SU-DHL-6 (cell line): ENCODE results near the gene PPP2R2C.

ENCODE experiments used
- H2AFZ ChIP-seq: fragments of 200-600 bp; sonication (generic); 2 replicates; pipeline ENCODE4 v1.6.1; 2014; ENCODE audit warnings: low read depth, mild to moderate bottlenecking, moderate library complexity, mixed read lengths, antibody characterized with exemption, low read length; ENCODE audit not compliant: severe bottlenecking
- H3F3A ChIP-seq: fragments of 200-600 bp; shearing (Covaris generic); 2 replicates; pipeline ENCODE4 v1.6.0; 2016; ENCODE audit warnings: antibody characterized with exemption, mild to moderate bottlenecking; ENCODE audit not compliant: insufficient read depth
- H3K27ac ChIP-seq: fragments of 200-600 bp; sonication (generic); 2 replicates; pipeline ENCODE4 v1.5.1; 2016; ENCODE audit warnings: low read depth, mild to moderate bottlenecking, low read length, moderate library complexity, mixed read lengths
- H3K27me3 ChIP-seq: fragments of 200-600 bp; sonication (generic), shearing (Covaris generic); 2 replicates; pipeline ENCODE4 v1.6.0; 2014; ENCODE audit warnings: mild to moderate bottlenecking, low read length
- H3K36me3 ChIP-seq: fragments of 200-600 bp; sonication (generic); 2 replicates; pipeline ENCODE4 v1.6.1; 2014; ENCODE audit warnings: mild to moderate bottlenecking, low read length, mixed read lengths
- H3K4me2 ChIP-seq: fragments of 300-600, 200-600 bp; shearing (Covaris generic), sonication (generic); 2 replicates; pipeline ENCODE4 v1.6.0; 2014; ENCODE audit warnings: low read length, low read depth, mild to moderate bottlenecking; ENCODE audit not compliant: poor library complexity, severe bottlenecking
- H3K4me3 ChIP-seq: fragments of 200-600 bp; sonication (generic); 2 replicates; pipeline ENCODE4 v1.5.1; 2014; ENCODE audit warnings: antibody characterized with exemption, low read length, mild to moderate bottlenecking, mixed read lengths; ENCODE audit not compliant: insufficient read depth, poor library complexity, severe bottlenecking
- H3K79me2 ChIP-seq: fragments of 200-600 bp; sonication (generic); 2 replicates; pipeline ENCODE4 v1.6.1; 2014; ENCODE audit warnings: mild to moderate bottlenecking, low read length, moderate library complexity; ENCODE audit not compliant: insufficient read depth
- H3K9ac ChIP-seq: fragments of 200-600 bp; sonication (generic); 2 replicates; pipeline ENCODE4 v1.7.0; 2014; ENCODE audit warnings: mild to moderate bottlenecking, low read length
- H3K9me2 ChIP-seq: fragments of 200-600 bp; sonication (generic); replicated peaks from 2 replicates; pipeline ENCODE4 v1.6.1; 2014; ENCODE audit warnings: low read length; ENCODE audit not compliant: insufficient read depth
- H3K9me3 ChIP-seq: fragments of 200-600 bp; sonication (generic); 2 replicates; pipeline ENCODE4 v1.6.1; 2014; ENCODE audit warnings: low read length, mixed read lengths; ENCODE audit not compliant: insufficient read depth
- H4K20me1 ChIP-seq: fragments of 200-600 bp; sonication (generic); 2 replicates; pipeline ENCODE4 v1.6.1; 2014; ENCODE audit warnings: low read depth, mild to moderate bottlenecking, antibody characterized with exemption, low read length, moderate library complexity, mixed read lengths
- CTCF ChIP-seq: fragments of 200-600 bp; sonication (generic); IDR thresholded peaks from one replicate; pipeline ENCODE4 v1.5.1; 2017; ENCODE audit warnings: antibody characterized with exemption, mild to moderate bottlenecking, low read length, moderate library complexity; ENCODE audit not compliant: insufficient read depth, poor library complexity, severe bottlenecking
- EZH2phosphoT487 ChIP-seq: fragments of 200-600 bp; sonication (generic), shearing (Covaris generic); conservative IDR thresholded peaks from 2 replicates; pipeline ENCODE4 v1.6.1; 2018; ENCODE audit warnings: mild to moderate bottlenecking, antibody characterized with exemption, low read length, moderate library complexity, mixed read lengths

PPP2R2C gene

GRCh38 chr4:6283282-6283681 is 189.1 kb downstream of the PPP2R2C start:
- Histone ChIP-seq H3K9ac (no peak overlapping the region), H4K20me1 (no peaks in the 10 kb centered on the region), H2AFZ (no peak overlapping the region), H3K27ac (no peak overlapping the region), H3F3A (no peaks in the 10 kb centered on the region), H3K27me3 (no peaks in the 10 kb centered on the region), H3K9me3 (no peaks in the 10 kb centered on the region), H3K4me3 (no peak overlapping the region), H3K4me2 (no peak overlapping the region), H3K9me2 (no peaks in the 10 kb centered on the region), H3K79me2 (no peaks in the 10 kb centered on the region), H3K36me3 (no peaks in the 10 kb centered on the region)
- TF ChIP-seq CTCF (no peak), EZH2phosphoT487 (no peak)

- Histone ChIP-seq H3K4me2 (no peak overlapping the region), H2AFZ (no peak overlapping the region), H3K27ac (no peak overlapping the region), H3K79me2 (no peaks in the 10 kb centered on the region), H3K9me2 (no peaks in the 10 kb centered on the region), H3K9me3 (no peaks in the 10 kb centered on the region), H3K9ac (no peak overlapping the region), H4K20me1 (no peaks in the 10 kb centered on the region), H3K4me3 (no peak overlapping the region), H3K27me3 (no peaks in the 10 kb centered on the region), H3K36me3 (no peaks in the 10 kb centered on the region), H3F3A (no peaks in the 10 kb centered on the region)
- TF ChIP-seq CTCF (no peak), EZH2phosphoT487 (no peak)
Measured at GRCh38 chr4:6282314-6282771, 190.1 kb downstream of the PPP2R2C start.

GRCh38 chr4:6281436-6282313 is 190.7 kb downstream of the PPP2R2C start:
- no peak overlapping the region for H3K4me3 ChIP-seq
- no peak overlapping the region for H3K27ac ChIP-seq
- H3F3A ChIP-seq: no peaks in the 10 kb centered on the region
- no peaks in the 10 kb centered on the region for H3K27me3 ChIP-seq
- H3K9me2 ChIP-seq: no peaks in the 10 kb centered on the region
- H4K20me1 ChIP-seq: no peaks in the 10 kb centered on the region
- TF ChIP-seq CTCF (no peak), EZH2phosphoT487 (no peak)
- H3K9ac ChIP-seq: no peak overlapping the region
- H3K79me2 ChIP-seq: no peaks in the 10 kb centered on the region
- H3K4me2 ChIP-seq: no peak overlapping the region
- no peaks in the 10 kb centered on the region for H3K9me3 ChIP-seq
- no peak overlapping the region for H2AFZ ChIP-seq
- no peaks in the 10 kb centered on the region for H3K36me3 ChIP-seq
